GM18517 (cell line): Measurements from ENCODE around the gene SOX30.

Experiments
- ATAC-seq: cut with Tn5 transposase; IDR thresholded peaks from one replicate; pipeline ENCODE4 v1.9.1; 2021; ENCODE audit warnings: mild to moderate bottlenecking, moderate library complexity; ENCODE audit not compliant: unreplicated experiment

The SOX30 gene

DNA sequence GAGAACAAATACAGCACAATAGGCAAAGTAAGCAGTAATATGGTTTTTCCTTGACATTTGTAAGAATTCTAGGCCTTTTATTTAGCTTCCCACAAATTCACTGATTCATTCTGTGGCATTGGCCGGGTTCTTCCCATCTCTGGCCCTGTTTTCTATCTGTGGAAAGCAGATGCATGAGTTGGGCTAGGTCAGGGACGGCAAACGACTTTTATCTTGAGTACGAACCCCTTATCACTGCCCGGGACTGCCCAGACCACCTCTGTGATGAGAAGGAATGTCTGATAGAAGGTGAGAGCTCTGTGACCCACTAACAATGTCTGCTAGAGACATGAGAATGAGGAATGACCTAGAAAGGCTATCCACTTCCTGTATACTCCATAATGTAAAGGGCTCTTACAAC is 41.2 kb downstream of the SOX30 start:
- no peak for ATAC-seq

DNA sequence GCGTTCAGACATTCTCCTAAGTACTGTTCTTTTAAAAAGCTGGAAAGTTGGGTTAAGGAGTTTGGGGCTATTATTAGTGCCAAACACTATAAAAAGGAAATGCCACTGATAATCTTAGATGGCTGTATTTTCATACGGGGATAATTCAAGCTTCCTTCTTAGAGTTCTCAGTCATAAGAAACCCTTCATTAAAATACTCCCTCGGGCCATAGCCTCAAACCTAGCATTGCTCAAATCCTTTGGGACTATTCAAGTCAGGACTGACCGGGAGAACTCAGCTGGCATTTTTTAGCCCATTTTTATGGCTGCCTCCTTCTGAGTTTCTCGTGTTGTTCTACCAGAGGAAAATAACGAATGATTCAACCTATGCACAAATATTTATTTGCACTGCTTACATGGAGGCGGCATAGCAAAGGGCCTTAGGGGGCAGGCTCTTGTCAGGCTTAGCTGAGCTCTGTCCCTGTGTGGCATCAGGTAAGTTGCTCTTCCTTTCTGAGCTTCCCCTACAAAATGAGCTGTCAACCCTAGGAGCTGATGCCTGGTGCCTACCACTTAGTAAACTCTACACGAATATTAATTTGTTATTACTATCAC is 43.2 kb downstream of the SOX30 start:
- no peak for ATAC-seq

DNA sequence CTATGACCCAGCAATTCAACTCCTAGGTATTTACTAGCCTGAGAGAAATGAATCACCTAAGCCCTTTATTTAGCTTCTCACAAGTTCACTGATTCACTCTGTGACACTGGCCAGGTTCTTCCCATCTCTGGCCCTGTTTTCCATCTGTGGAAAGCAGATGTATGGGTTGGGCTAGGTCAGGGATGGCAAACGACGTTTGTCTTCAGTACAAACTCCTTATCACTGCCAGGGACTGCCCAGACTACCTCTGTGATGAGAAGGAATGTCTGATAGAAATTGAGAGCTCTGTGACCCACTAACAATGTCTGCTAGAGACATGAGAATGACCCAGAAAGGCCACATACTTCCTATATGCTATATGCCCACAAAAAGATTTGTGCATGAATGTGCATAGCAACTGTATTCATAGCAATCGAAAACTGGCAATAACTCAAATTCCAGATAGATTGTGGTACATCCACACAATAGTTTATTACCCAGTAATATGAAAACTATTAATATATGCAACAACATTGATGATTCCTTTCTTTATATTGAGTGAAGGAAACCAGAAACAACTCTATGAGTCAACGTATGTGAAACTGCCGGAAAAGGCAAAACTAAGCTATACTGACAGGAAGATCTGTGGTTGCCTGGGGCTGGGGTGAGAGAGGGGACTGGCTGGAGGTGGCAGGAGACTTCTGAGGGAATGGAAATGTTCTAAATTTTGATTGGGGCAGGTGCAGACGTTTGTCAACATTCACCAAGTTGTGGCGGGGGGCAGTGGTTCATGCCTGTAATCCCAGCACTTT is 44.7 kb downstream of the SOX30 start:
- no peak for ATAC-seq

DNA sequence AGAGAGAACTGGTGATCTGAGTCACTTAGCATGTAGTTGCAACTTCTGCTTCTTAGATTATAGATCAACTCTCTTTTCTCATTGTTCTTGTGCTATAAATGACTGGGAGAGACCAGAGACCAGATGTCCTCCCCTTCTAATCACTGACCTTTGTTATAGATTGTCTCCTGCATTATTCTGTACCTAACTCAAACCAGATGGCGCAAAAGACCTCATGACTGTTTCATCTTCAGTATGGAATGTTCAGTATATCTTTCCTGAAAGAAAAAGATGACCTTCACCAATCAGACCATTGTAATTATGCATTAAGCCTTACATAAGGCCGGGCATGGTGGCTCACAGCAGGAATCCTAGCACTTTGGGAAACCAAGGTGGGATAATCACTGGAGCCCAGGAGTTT is 46.2 kb downstream of the SOX30 start:
- ATAC-seq, result no peak

DNA sequence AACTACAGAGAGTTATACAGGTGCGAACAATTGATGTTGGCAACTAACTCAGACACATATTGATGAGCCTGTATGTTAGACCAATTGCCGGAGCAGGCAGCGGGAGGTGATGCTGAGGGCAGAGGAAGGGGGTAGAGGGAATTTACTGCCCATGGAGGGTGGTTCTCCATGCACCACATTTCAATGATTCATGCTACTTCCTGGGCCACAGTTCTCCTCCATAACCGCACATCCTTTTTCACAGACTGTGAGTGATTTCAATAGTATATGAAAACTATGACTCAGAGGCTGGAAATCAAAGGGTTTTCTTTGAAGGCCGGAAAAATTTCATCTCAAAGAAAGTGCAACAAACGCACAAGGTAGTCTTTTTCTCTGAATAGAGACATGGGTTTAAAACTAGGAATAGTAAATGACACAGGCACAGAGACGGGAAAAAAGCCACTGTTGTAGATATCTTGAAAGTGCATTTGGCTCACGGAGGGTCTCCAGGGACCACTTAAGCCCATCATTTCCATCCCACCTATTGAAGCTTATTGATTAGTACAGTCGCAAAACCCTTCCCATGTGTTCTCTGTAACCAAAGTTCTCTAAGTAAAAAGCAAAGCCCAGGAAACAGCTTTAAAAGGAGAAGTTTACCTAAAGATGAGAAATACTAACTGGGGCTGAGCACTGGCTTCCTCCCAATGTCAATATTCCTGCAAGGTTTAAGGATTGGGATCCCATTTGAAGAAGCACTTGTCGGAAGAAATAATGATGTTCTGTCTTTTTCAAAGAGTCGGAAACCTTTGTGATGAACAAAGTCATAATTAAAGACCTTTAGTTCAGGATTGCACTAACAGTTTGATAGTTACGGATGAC is 48.7 kb downstream of the SOX30 start:
- no peak for ATAC-seq

DNA sequence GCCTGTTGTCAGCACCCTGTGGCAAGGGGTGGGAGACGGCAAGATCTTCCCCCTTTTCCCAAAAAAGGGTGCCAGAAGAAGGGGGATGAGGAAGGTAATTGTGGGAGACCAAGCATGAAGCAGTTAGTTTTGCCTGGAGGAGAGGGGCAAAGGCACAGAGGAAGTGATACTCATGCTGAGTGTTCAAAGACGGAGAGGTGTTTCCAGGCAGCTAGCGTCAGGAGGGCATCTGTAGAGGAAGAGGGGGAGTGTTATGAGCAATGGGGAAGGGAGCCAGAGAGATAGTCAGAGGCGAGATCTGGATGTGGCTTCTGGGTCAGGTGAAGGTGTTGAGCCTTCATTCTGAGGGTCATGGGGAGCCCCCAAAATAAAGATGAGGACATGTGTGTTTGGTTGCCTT is 49.7 kb downstream of the SOX30 start:
- ATAC-seq, result peak; percentile 65

DNA sequence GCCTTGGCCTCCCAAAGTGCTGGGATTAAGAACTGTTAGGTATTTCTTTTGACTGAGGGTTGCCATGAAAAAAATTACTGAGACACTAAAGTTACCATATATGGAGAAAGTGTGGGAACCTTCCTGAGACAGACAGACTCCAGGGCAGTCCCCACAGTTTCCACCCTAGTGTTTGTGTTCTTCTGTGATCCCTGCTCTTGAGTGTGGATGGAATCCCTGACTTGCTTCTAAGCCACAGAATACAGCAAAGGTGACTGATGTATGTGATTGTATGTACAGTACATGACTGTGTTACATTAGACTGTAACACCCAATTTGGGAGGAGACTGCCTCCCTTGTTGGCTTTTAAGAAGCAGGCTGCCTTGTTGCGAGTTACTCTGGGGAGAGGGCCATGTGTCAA is 52.0 kb downstream of the SOX30 start:
- no peak for ATAC-seq

DNA sequence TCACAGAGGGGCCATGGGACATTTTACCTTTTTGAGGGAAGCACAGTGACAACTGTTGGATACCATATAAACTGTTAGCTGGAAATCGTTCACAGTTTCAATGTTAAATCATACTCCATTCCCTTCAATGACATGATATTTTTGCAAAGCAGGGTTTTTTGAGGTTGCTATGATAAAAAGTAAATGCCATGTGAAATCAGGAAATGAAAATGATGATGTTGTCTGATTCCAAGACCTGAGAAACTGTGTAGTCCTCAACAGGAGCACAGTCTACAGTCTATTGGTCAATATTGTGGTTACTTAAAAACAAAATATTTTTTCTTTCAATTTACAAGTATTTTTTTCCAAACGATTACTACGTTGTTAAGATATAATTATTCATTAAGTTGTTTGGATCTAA is 52.7 kb downstream of the SOX30 start:
- no peak for ATAC-seq

DNA sequence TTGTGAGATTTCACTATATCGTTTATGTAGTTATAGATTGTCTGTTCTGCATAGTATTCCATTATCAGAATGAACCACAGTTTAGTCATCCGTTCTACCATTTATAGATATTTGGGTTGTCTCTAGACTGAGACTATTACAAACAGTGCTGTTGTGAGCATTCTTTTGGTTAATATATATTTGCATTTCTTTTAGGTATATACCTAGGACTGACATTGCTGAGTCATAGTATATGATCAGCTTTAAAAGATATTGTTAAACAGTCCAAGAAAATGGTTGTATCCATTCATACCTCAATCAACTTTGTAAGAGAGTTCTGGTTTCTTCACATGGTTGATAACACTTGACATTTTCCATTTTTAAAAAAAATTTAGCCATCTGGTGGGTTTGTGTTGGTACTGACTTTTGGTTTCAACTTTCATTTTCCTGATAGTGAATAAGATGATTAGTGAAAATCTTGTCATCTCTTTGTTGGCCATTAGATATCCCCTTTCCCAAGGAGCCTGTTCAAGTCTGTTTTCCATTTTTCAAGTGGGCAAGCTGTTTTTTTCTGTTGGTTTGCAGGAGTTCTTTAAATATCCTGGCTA is 53.8 kb downstream of the SOX30 start:
- peak; percentile 21 for ATAC-seq

DNA sequence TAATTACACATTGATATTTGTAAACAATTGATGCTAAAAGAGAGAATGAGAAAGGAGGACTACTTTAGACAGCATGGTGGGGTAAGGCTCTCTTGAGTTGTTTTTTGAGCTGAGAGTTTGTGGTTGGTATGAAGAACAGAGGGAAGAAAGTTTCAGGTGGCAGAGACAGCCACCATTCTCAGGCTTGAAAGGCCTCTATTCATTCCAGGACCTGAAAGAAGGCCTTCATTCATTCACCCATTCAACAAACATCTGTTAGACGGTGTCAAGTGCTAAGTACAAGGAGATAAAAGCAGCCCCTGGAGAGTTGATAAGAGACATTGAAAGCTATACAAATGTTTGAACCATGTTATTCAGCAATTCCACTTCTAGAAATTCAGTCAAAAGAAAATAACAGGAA is 55.0 kb downstream of the SOX30 start:
- no peak for ATAC-seq

DNA sequence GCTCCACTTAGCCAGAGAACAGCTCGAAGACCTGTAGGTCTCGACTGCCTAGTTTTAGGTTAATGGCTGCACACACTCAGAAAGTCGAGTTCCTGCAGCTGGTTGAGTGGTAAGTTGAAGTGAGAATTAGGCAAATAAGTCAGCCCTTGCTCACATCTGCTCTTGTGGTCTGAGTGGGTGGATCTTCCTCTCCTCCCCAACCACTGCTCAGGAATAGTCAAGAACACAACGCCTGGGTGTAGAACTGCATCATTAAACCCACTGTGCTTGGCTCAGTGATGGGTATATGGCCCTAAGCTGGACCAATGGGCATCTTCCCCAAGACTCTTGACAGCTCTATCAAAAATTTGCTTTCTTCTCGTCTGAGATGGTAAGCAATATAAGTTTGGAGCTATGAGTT is 55.8 kb downstream of the SOX30 start:
- ATAC-seq, result peak; percentile 76

DNA sequence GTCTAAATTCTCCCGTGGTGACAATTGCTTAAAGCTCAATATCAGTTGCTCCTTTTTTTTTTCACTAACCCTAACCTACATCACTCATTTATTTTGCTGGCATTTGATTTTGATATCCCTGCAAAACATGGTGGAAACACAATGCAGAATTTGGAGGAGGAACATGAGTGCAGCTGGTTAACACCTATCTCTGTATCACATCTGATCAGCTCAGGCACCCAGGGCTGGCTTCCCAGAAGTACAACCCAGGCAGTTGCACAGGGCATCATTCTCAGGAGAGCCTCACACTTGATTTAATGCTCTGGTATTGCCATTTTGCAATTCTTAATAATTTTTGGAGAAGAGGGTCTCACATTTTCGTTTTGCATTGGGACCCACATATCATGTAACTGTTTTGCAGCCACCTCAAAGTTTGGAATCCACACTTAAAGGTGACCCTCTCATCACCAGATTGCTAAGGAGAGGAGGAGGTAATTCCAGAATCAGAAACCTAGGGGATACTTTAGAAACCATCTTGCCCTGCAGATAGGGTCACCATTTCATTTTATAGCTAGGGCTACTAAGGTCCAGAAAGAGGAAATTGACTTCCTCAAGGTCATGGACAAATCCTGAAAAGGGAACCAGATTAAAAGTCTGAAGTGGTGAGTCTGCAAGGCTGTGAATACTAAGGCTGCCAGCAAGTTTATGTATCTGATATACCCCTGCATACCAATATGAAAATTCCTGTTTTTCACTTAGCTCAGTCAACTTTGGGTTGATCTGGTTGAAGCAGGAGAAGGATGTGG is 57.4 kb downstream of the SOX30 start:
- no peak for ATAC-seq

DNA sequence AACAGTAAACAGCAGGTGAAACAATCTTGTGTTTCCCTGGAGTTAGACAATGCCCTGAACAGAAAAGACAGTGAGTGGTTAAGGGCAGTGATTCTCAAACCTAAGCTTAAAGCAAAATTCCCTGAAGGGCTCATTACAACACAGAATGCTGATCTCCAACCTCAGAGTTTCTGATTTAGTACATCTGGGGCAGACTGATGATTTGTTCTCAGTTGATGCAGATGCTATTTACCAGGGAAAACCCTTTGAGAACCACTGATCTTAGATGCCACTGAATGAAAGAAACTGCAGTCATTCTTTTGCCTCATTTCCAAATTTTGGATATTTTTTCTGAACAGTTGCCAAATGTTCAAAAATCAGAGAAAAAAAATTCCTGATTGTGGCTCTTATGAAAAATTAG is 58.0 kb downstream of the SOX30 start:
- no peak for ATAC-seq

DNA sequence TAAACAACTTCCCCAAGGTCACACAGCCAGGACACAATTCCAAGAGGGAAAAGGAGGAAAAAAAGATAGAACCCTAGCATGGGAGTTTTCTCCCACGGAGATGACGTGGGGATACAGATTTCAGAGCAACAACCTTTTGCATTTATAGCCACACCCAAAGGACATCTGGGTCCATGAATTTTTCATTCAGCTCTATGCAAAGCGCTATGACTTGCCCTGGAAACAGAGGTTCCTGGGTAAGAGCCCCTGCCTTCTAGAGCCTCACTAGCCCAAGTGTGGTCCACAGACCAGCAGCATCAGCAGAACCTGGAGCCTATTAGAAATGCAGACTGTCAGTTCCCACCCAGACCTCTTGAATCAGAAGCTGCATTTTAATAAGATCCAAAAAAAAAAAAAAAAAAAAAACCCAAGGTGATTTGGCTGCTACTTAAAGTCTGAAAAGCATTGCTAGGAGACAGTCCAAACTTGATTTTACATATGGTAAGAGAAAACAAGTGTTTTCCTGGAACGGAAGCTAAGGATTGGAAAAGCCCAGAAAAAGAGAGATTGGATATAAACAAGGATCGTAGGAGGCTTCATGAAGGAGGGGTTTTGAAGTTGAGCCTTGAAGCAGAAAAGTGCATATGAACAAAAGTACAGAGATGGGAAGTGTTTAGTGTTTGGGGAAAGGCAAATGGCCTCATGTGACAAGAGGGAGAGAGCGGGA is 59.0 kb downstream of the SOX30 start:
- ATAC-seq, result no peak

DNA sequence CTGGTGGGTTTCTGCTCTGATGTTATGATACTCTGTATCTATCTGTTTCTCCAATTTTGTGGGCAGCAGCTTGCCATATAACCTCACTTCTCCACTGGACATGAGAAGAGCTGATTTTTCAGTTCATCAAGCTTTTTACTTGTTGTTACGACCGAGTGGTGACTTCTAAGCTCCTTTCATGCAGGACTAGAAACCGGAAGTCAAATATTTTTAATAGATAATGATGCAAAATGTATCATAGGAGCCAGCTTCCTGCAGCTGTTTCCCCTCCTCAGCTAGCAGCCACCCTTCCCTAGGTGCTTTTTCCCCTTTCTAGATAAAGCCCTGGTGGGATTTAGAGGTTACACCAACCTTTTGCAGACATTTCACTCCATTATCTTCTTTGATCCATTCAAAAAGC is 59.6 kb downstream of the SOX30 start:
- ATAC-seq, result no peak

DNA sequence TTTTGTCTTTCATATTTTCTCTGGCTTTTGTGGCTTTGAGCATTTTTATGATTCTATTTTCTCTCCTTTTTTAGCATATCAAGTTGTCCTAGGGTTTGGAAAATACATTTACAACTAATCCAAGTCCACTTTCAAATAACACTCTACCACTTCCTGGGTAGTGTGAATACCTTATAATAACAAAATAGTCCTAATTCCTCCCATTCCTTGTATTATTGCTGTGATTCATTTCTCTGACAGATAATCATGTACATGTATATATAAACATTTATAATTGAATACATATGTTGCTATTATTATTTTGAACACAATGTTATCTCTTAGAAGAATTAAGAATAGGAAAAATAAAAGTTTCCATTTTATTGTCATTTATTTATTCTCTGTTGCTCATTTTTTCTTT is 61.8 kb downstream of the SOX30 start:
- ATAC-seq, result no peak

DNA sequence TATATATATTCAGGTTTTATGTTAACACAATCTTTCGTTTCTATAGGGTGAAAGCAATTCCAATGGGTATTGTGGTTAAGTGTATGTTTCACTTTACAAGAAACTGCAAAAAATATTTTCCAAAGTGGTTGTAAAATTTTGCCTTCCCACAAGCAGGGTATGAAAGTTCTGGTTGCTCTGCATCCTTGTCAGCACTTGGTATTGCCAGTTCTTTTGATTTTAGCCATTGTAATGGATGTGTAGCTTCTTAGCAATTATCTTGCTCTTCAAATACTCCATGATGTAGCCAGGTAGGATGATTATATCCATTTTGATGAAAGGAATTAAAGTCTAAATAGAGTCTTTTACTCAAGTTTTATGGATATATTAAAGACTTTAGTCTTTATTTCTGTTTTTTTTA is 67.6 kb downstream of the SOX30 start:
- no peak for ATAC-seq

DNA sequence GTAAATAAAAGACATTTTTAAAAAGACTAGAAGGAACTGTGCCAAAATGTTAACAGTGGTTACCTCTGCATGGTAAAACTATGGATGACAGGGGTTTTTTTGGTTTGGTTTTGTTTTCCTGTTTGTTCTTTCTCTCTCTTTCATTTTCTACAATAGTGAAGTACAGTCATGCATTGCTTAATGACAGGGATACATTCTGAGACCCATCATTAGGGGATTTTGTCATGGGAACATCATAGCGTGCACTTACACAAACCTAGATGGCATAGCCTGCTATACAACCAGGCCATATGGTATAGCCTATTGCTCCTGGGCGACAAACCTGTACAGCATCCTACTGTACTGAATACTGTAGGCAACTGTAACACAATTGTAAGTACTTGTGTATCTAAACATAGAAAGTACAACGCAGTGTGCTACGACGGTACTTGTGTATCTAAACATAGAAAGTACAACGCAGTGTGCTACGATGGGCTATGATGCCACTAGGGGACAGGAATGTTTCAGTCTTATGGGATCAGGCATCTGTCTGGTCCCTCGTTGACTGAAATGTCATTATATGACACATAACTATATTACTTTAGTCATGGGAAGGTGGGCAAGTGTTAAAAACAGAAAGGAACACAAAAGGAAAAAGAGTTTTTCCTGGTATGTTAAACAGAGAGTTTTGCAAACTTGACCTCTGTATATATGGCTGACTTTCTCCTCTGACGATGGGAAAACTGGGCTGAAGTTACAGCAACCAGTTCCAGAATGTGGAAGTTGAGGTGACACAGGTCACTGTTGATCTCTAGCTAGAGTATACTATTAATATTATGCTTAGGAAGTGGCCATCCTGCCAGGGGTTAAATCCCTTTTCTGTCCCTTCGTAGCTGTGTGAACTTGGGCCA is 69.3 kb downstream of the SOX30 start:
- ATAC-seq, result peak; percentile 66

DNA sequence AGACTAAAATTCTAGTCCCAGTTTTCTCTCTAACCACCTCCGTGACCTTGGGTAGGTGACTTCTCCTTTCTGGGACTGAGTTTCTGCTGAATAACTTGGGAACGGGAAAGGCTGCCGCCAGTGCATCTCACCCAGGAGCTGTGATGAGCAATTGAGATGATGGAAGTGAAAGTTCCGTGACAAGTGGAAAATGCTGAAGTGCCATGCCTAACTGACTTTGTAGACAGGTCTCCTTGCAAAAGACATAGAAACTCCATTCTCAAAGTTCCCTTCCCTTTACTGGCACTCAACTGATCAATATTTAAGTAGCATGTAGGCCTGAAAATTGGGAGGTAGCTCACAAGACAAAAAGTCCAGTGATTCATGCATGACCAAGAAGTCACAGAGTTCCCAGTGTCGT is 70.3 kb downstream of the SOX30 start:
- ATAC-seq, result no peak
